Gastroesophageal sphincter (tissue), 3 donors: ENCODE measurements around the gene COPZ2.

Experiments used
- POLR2A ChIP-seq, 2 donors: fragments of 450-650 bp; IDR thresholded peaks; one replicate each; pipeline ENCODE4 v1.6.1; 2017; ENCODE audit warnings: antibody characterized with exemption in 2 of 2, mild to moderate bottlenecking in 2 of 2, moderate library complexity in 1 of 2
- TF ChIP-seq, protein P1 (sequence below), 4 experiments: fragments of 200-600 bp in 2 of 4; fragments of 450-650 bp in 2 of 4; sonication (generic) in 1 of 4; IDR thresholded peaks; one replicate each; pipeline ENCODE4 v1.5.1; 2017 to 2019; ENCODE audit warnings: antibody characterized with exemption in 4 of 4, mild to moderate bottlenecking in 2 of 4, moderate library complexity in 2 of 4

DNA sequence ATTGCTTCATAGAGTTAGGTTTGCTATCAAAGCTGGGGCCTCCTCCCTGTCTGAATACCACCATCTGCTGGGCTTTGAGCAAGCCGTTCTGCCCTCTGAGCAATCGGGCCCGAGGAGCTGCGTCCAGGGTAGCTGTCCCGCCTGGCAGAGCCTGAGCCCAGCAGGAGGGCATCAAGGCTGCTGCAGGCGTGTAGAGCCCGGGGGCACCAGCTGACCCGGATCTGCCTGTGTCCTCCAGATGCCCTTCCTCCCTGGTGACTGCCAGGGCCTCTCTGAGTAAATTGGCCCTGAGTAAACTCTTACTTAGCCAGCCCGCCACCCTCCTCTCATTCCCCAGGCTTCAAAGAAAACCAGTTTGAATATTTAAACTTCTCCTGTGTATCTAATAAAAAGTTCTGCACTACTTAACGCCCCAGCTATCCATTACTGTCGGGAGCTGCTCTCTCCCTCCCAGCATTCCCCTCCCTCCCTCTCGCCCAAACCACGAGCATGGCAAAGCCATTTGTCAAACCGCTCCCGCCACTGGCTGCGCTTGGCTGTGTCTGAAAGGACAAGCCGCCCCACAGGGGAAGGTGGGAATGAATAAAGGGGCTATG, 50.3 kb downstream of the COPZ2 start:
- TF ChIP-seq, protein P1, sequence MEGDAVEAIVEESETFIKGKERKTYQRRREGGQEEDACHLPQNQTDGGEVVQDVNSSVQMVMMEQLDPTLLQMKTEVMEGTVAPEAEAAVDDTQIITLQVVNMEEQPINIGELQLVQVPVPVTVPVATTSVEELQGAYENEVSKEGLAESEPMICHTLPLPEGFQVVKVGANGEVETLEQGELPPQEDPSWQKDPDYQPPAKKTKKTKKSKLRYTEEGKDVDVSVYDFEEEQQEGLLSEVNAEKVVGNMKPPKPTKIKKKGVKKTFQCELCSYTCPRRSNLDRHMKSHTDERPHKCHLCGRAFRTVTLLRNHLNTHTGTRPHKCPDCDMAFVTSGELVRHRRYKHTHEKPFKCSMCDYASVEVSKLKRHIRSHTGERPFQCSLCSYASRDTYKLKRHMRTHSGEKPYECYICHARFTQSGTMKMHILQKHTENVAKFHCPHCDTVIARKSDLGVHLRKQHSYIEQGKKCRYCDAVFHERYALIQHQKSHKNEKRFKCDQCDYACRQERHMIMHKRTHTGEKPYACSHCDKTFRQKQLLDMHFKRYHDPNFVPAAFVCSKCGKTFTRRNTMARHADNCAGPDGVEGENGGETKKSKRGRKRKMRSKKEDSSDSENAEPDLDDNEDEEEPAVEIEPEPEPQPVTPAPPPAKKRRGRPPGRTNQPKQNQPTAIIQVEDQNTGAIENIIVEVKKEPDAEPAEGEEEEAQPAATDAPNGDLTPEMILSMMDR (IDR thresholded peaks at IDR 0.05): no peak
- TF ChIP-seq POLR2A (IDR thresholded peaks at IDR 0.05): no peak
